ENCODE data around the gene LRRC4C.

- TF ChIP-seq CTCF (IDR thresholded peaks at IDR 0.05) (no peak), USF2 (IDR thresholded peaks at IDR 0.05; ENCODE audit: borderline replicate concordance, low read depth, low read length) (no peak), YY1 (IDR thresholded peaks at IDR 0.05; ENCODE audit: low read depth) (no peak), REST (IDR thresholded peaks at IDR 0.05; ENCODE audit: low read depth, low read length) (no peak)
Observed at GRCh38 chr11:40391679-40392078, 1067.8 kb downstream of the LRRC4C start.

Data from SK-N-SH (cell line).